Neural crest cell (in vitro differentiated cells): Measurements from ENCODE around the gene UMAD1. TPM values are rescaled to one million over a fixed set of nuclear protein-coding genes. Genes with fewer than 3 reads are reported as not detected.

ENCODE experiments used
- DNase-seq: peaks from one replicate; pipeline ENCODE4 v3.0.0; 2021; ENCODE audit warnings: low read depth, mixed read lengths, low spot score
- H3K27ac Mint-ChIP-seq: one replicate; pipeline ENCODE4 v1.8.0; 2021; ENCODE audit warnings: mild to moderate bottlenecking, mixed read lengths; ENCODE audit not compliant: unreplicated experiment
- H3K27me3 Mint-ChIP-seq: 2 replicates; pipeline ENCODE4 v1.8.0; 2021; ENCODE audit warnings: low read depth, mild to moderate bottlenecking, mixed read lengths
- H3K36me3 Mint-ChIP-seq: 2 replicates; pipeline ENCODE4 v1.8.0; 2021; ENCODE audit warnings: low read depth, mild to moderate bottlenecking, mixed read lengths
- H3K4me1 Mint-ChIP-seq: 2 replicates; pipeline ENCODE4 v1.8.0; 2021; ENCODE audit warnings: mixed read lengths
- H3K4me3 Mint-ChIP-seq: one replicate; pipeline ENCODE4 v1.8.0; 2021; ENCODE audit warnings: mild to moderate bottlenecking, mixed read lengths
- H3K9me3 Mint-ChIP-seq: 2 replicates; pipeline ENCODE4 v1.8.0; 2021; ENCODE audit warnings: mixed read lengths
- CTCF ChIP-seq: fragments of 200-600 bp; sonication (generic); conservative IDR thresholded peaks from 2 replicates; pipeline ENCODE4 v1.5.0; 2021; ENCODE audit warnings: antibody characterized with exemption, mild to moderate bottlenecking
- total RNA-seq: library from RNA; stranded (reverse); gene quantifications from 2 replicates; pipeline ENCODE4 v1.2.1, GENCODE V29; 2021

Gene UMAD1
- total RNA-seq, 1 donor from 2014 or later = 9.8 TPM

GRCh38 chr7:7688956-7689355, 48.4 kb downstream of the UMAD1 start:
- Mint-ChIP-seq H3K4me3 (no peak overlapping the region), H3K9me3 (no peaks in the 10 kb centered on the region), H3K36me3 (no peaks in the 10 kb centered on the region), H3K4me1 (peaks cover 11% of the 10 kb centered on the region), H3K27me3 (no peaks in the 10 kb centered on the region), H3K27ac (no peak overlapping the region)
- no peak for TF ChIP-seq CTCF
- no peak for DNase-seq

- no peak overlapping the region for H3K4me3 Mint-ChIP-seq
- peaks cover 11% of the 10 kb centered on the region for H3K4me1 Mint-ChIP-seq
- H3K27ac Mint-ChIP-seq = no peak overlapping the region
- DNase-seq = no peak
- no peaks in the 10 kb centered on the region for H3K9me3 Mint-ChIP-seq
- no peak for TF ChIP-seq CTCF
- peaks cover 4% of the 10 kb centered on the region for H3K36me3 Mint-ChIP-seq
- H3K27me3 Mint-ChIP-seq = no peaks in the 10 kb centered on the region
Observed at GRCh38 chr7:7693881-7694280, 53.3 kb downstream of the UMAD1 start.

- Mint-ChIP-seq H3K27me3 (no peaks in the 10 kb centered on the region), H3K36me3 (peaks cover 4% of the 10 kb centered on the region), H3K9me3 (no peaks in the 10 kb centered on the region), H3K4me1 (peaks cover 11% of the 10 kb centered on the region), H3K27ac (no peak overlapping the region), H3K4me3 (no peak overlapping the region)
- DNase-seq = no peak
- TF ChIP-seq CTCF = no peak
Observed at GRCh38 chr7:7694542-7694941, 54.0 kb downstream of the UMAD1 start.

GRCh38 chr7:7695111-7695817, 54.7 kb downstream of the UMAD1 start:
- DNase-seq = no peak
- Mint-ChIP-seq H3K4me3 (no peak overlapping the region), H3K27ac (no peak overlapping the region), H3K4me1 (peaks cover 11% of the 10 kb centered on the region), H3K27me3 (no peaks in the 10 kb centered on the region), H3K36me3 (peaks cover 4% of the 10 kb centered on the region), H3K9me3 (no peaks in the 10 kb centered on the region)
- TF ChIP-seq CTCF = no peak

- Mint-ChIP-seq H3K9me3 (no peaks in the 10 kb centered on the region), H3K27ac (no peak overlapping the region), H3K36me3 (peaks cover 4% of the 10 kb centered on the region), H3K27me3 (no peaks in the 10 kb centered on the region), H3K4me1 (peaks cover 11% of the 10 kb centered on the region), H3K4me3 (no peak overlapping the region)
- TF ChIP-seq CTCF = no peak
- no peak for DNase-seq
Observed at GRCh38 chr7:7696458-7697119, 56.0 kb downstream of the UMAD1 start.
